HEK293T (cell line): ENCODE results near the gene KIF25.

Source experiments
- FOXK2 ChIP-seq: fragments of 450-650 bp; IDR thresholded peaks from 2 replicates; pipeline ENCODE4 v1.6.1; 2016; ENCODE audit warnings: mild to moderate bottlenecking
- FOXM1 ChIP-seq: fragments of 450-650 bp; IDR thresholded peaks from 2 replicates; pipeline ENCODE4 v1.6.1; 2017; ENCODE audit warnings: mild to moderate bottlenecking, borderline replicate concordance
- LEF1 ChIP-seq: fragments of 450-650 bp; IDR thresholded peaks from 2 replicates; pipeline ENCODE4 v1.6.1; 2017; ENCODE audit warnings: mild to moderate bottlenecking, borderline replicate concordance
- PKNOX1 ChIP-seq: fragments of 450-650 bp; IDR thresholded peaks from 2 replicates; pipeline ENCODE4 v1.6.1; 2016
- SUZ12 ChIP-seq: fragments of 450-650 bp; IDR thresholded peaks from 2 replicates; pipeline ENCODE4 v1.6.1; 2016; ENCODE audit warnings: mild to moderate bottlenecking
- TARDBP ChIP-seq: fragments of 450-650 bp; IDR thresholded peaks from 2 replicates; pipeline ENCODE4 v1.6.1; 2016

GRCh38 chr6:168090064-168090690 lies 92.7 kb downstream of the KIF25 start:
- TF ChIP-seq SUZ12 = no peak
- TF ChIP-seq TARDBP = no peak
- no peak for TF ChIP-seq FOXM1
- TF ChIP-seq PKNOX1 = no peak
- no peak for TF ChIP-seq LEF1
- TF ChIP-seq FOXK2 = no peak
